Dendritic cell treated with granulocyte-macrophage colony-stimulating factor and Interleukin-4, amounts not matched to agents 40 ng/mL and 50 ng/mL, for 4 days (primary cell): ENCODE data around the gene MMP8.

ENCODE experiments used
- H3K27ac Mint-ChIP-seq: one replicate; pipeline ENCODE4 v1.8.0; 2022; ENCODE audit warnings: mild to moderate bottlenecking, mixed read lengths
- H3K27me3 Mint-ChIP-seq: one replicate; pipeline ENCODE4 v1.8.0; 2022; ENCODE audit warnings: mild to moderate bottlenecking, mixed read lengths
- H3K36me3 Mint-ChIP-seq: one replicate; pipeline ENCODE4 v1.8.0; 2022; ENCODE audit warnings: low read depth, mixed read lengths
- H3K4me1 Mint-ChIP-seq: one replicate; pipeline ENCODE4 v1.8.0; 2022; ENCODE audit warnings: low read depth, mixed read lengths
- H3K4me3 Mint-ChIP-seq: one replicate; pipeline ENCODE4 v1.8.0; 2022; ENCODE audit warnings: mild to moderate bottlenecking, moderate library complexity, mixed read lengths
- H3K9me3 Mint-ChIP-seq: one replicate; pipeline ENCODE4 v1.8.0; 2022; ENCODE audit warnings: mixed read lengths
- intact Hi-C: fragments of 100-400 bp; cut with micrococcal nuclease; formaldehyde crosslinking; loops from one replicate; pipeline ENCODE4 v1.15.0; 2022

Gene MMP8

DNA sequence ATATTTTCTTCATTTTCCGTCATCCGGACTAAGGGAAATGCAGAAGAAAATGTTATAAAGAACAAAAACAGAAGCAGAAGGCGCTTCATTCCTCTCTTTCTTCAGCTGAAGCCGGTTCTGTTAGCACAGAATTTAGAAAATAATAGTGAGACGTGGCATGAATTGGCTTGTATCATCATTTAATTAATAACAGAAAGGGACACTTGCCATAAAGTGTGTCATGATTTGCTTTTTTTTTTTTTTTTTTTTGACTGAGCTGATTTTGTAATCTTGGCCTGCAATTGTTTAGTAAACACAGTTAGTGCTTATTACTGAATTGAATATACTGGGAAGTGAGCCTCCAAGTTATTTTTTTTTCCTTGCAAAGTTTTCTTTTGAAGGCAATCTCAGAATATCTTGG, 19.1 kb downstream of the MMP8 start, which contains the start of gene MMP27:
Gene MMP27 (minus strand): TSS at position 144 of the 400 bp plus-strand sequence. CDS start 55 bp downstream, at position 89.
- Mint-ChIP-seq H3K36me3 (no peaks in the 10 kb centered on the region), H3K9me3 (no peaks in the 10 kb centered on the region), H3K27ac (no peak within 1 kb of the TSS), H3K4me3 (no peak within 1 kb of the TSS), H3K27me3 (peaks cover 12% of the 10 kb centered on the region), H3K4me1 (peaks cover 17% of the 10 kb centered on the region)
- intact Hi-C loops = no loop called here

DNA sequence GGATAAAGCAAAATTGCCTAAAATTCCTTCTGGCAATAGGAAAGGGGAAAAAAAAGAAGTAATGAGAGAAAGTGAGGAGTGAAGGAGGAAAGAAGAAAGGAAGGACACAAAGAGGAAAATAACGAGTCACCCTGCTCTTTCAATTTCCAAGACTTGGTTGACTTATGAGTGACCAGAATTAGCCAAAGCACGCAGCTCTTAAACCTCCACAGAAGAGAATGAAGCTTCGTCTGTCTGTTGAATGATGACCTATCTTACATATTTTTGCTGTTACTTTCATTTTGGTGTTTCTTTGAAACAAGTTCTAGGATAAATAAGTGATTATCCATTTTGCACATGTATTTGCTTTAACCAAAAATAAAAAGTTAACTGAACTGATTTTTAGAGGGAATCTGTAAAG, 19.9 kb downstream of the MMP8 start:
- Mint-ChIP-seq H3K27ac (no peak overlapping the region), H3K9me3 (no peaks in the 10 kb centered on the region), H3K4me1 (peaks cover 9% of the 10 kb centered on the region), H3K27me3 (peaks cover 12% of the 10 kb centered on the region), H3K36me3 (no peaks in the 10 kb centered on the region), H3K4me3 (no peak overlapping the region)
- intact Hi-C loops = no loop called here

DNA sequence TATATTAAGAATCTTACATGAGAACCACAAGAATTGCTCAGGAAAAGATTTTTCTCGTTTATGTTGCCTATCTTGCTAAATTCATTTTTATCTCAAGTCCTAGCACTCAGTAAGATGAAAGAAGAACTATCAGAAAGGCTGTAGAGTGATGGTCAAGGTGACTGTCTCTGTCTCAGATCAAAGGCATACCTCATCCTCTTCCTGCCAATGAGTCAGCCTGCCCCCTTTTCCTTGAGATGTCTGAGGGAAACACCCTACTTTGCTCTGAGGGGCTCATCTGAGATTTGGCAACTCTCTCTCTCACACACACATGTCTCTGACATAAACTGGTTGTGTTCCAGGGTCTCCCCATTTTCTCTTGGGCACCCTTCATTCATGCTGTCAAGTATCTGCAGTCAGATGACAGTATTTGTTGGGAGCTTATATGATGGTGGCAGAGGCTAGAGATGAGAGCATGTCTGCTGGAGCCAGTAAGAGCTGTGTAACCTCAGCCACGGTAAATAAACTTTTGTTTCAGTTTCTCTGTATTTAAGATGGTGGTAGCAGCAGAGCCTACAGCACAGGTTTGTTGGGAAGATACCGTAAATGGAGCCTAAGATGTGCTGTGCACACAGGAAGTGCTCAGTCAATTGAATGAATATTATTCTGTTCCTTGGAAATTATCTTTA, 20.8 kb downstream of the MMP8 start:
- Mint-ChIP-seq H3K27ac (no peak overlapping the region), H3K27me3 (peaks cover 12% of the 10 kb centered on the region), H3K36me3 (no peaks in the 10 kb centered on the region), H3K4me3 (no peak overlapping the region), H3K9me3 (no peaks in the 10 kb centered on the region), H3K4me1 (peaks cover under 1% of the 10 kb centered on the region)
- intact Hi-C loops = no loop called here

DNA sequence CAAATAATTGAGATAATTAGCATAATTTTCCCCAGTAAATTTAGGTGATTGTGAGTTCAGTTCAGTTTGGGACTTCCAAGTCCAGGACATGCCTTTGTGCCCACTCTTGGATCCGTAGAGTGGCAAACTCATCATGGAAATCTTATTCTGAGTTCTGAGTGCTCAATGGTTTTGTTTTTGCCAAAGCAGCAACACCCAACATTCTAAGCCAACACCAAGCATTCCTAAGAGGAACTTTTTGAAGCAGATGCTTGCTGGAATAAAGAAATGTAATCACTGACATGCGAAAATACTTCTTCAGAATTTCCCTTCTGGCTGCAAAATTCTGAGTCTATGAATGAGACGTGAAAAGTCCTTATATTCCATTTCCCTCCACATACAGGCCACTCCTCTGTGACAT, 29.6 kb downstream of the MMP8 start:
- Mint-ChIP-seq H3K4me3 (no peak overlapping the region), H3K27me3 (peaks cover 5% of the 10 kb centered on the region), H3K4me1 (no peaks in the 10 kb centered on the region), H3K27ac (no peak overlapping the region), H3K9me3 (no peaks in the 10 kb centered on the region), H3K36me3 (no peaks in the 10 kb centered on the region)
- intact Hi-C loops = no loop called here

DNA sequence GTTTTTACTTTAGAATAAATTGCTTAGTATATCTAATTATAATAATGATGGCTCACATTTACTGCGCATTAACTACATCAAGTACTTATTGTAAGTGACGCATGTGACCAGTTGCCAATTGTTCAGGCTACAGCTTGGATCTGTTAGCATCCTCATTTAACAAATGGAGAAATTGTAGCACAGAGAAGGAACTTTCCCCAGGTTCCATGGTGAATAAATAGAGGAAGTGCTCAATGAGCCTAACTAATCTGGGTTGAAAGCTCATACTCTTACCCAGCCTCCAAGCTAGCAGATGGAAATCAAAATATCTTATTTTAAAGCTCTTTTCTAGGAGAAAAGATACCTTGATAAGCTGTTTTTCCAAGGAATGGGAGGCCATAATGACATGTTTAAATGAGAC, 39.0 kb downstream of the MMP8 start:
- H3K27me3 Mint-ChIP-seq = no peaks in the 10 kb centered on the region

DNA sequence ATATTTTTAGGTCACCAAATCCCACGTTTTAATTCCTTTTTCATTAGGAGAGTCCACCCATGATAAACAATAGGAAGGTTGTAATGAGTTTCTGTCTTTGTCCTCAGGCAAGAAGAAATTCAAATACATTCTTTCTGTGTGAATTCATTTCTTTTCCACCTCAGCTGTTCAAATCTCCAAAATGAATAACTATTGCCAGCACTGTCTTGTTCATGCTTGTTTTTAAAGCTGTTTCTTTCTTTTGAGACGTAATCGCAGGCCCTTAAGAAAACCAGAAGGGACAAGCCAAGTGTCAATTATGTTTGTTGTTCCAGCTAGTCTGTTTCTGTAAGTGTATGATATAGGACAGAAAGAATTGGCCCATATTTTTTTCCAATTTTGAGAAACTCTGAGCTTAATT, 39.4 kb downstream of the MMP8 start:
- intact Hi-C loops = no loop called here
- Mint-ChIP-seq H3K4me3 (no peak overlapping the region), H3K4me1 (peaks cover 18% of the 10 kb centered on the region), H3K27me3 (no peaks in the 10 kb centered on the region), H3K27ac (no peak overlapping the region), H3K36me3 (no peaks in the 10 kb centered on the region), H3K9me3 (no peaks in the 10 kb centered on the region)

More for the DNA sequence above, 39.0 kb downstream of the MMP8 start:
- no peaks in the 10 kb centered on the region for H3K9me3 Mint-ChIP-seq
- intact Hi-C loops = no loop called here
- no peak overlapping the region for H3K4me3 Mint-ChIP-seq
- H3K4me1 Mint-ChIP-seq = peaks cover 18% of the 10 kb centered on the region
- no peaks in the 10 kb centered on the region for H3K36me3 Mint-ChIP-seq
- H3K27ac Mint-ChIP-seq = no peak overlapping the region

DNA sequence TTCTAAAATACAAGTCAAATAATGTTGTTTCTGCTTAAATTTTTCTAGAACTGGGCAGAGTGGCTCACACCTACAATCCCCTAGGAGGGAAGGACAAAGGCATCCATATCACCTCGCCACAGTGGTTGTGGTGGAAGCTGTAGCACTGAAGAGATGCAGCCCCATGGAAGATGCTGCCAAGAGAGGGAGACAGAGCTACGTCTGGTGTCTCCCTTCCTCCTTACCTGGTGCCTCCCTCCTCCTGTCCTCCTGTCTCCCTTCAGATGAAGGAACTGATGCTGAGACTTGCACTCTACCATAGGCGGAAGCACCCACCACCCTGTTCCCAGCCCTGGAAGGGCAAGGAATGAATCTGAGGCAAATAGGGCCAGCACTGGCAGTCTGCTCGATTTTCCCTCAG, 41.5 kb downstream of the MMP8 start:
- intact Hi-C loops = no loop called here
- H3K4me3 Mint-ChIP-seq = no peak overlapping the region
- H3K9me3 Mint-ChIP-seq = no peaks in the 10 kb centered on the region
- no peak overlapping the region for H3K27ac Mint-ChIP-seq
- no peaks in the 10 kb centered on the region for H3K36me3 Mint-ChIP-seq
- no peaks in the 10 kb centered on the region for H3K27me3 Mint-ChIP-seq
- peaks cover 30% of the 10 kb centered on the region for H3K4me1 Mint-ChIP-seq

DNA sequence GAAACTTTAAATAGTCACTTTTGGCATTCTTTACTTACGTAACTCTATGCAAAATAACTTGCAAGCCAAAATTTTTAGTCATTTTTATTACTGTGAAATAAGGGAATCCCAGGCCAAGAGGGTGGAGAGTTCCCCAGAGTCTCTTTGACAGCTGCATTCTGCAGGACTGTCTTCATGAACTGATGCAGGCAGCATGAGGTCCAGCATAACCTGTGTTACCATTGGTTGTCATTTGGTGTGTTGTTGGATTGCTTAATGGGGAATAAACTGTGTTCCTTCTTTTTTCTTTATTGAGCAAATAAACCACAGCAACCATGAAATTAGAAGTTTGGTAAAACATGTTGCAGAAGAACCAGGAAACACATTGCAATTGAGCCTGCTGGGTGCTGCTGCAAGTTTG, 43.8 kb downstream of the MMP8 start:
- Mint-ChIP-seq H3K4me1 (peaks cover 26% of the 10 kb centered on the region), H3K4me3 (no peak overlapping the region), H3K27me3 (no peaks in the 10 kb centered on the region), H3K9me3 (no peaks in the 10 kb centered on the region), H3K36me3 (no peaks in the 10 kb centered on the region), H3K27ac (no peak overlapping the region)
- intact Hi-C loops = no loop called here

DNA sequence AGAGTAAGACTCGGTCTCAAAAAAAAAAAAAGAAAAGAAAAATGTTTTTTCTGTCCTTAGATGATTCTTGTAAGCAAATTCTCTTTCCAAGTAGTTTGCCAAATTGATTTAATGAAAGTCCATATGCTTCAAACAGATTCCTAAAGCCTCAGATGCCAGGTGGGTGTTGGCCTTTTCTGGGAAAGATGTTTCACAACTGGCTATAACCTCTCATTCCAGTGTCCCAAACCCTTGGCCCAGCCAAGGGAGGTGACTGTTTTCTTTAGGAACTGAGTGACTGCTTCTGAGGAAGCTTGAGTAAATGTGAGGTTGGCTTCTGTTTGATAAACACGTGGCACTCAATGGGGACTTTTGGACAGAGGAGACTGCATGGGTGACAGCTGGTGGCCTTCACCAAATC, 46.7 kb downstream of the MMP8 start:
- intact Hi-C loops = no loop called here
- Mint-ChIP-seq H3K4me3 (no peak overlapping the region), H3K27ac (no peak overlapping the region), H3K4me1 (peaks cover 20% of the 10 kb centered on the region), H3K27me3 (peaks cover 1% of the 10 kb centered on the region), H3K9me3 (no peaks in the 10 kb centered on the region), H3K36me3 (no peaks in the 10 kb centered on the region)

DNA sequence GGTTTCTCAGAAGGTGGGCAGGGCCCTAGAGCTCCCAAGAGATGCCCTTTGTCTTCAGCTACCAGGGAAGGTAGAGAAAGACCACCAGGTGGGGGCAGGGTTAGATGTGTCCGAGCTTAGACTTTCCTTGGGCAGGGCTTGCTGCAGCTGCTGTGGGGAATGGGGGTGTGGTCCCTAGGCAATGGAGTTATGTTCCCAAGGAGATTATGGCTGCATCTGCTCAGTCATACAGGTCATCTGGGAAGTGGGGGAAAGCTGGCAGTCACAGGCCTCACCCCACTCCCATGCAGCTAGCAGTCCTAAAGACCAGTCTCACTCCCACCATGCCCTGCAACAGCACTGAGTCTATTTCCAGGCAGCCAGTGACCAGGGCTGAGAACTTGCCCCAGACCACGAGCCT, 48.7 kb downstream of the MMP8 start:
- Mint-ChIP-seq H3K4me3 (no peak overlapping the region), H3K27me3 (peaks cover 1% of the 10 kb centered on the region), H3K9me3 (no peaks in the 10 kb centered on the region), H3K27ac (no peak overlapping the region), H3K4me1 (peaks cover 13% of the 10 kb centered on the region), H3K36me3 (no peaks in the 10 kb centered on the region)
- intact Hi-C loops = no loop called here

DNA sequence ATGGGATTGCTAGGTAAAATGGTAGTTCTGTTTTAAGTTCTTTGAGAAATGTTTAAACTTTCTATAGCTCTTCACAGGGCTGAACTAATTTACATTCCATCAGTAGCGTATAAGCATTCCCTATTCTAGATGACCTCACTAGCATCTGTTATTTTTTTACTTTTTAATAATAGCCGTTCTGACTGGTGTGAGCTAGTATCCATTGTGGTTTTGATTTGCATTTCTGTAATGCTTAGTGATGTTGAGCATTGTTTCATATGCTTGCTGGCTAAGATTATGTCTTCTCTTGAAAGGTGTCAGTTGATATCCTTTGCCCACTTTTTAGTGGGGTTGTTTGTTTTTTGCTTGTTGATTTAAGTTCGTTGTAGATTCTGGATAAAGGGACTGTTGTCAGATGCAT, 55.1 kb downstream of the MMP8 start:
- Mint-ChIP-seq H3K9me3 (no peaks in the 10 kb centered on the region), H3K27me3 (peaks cover 9% of the 10 kb centered on the region), H3K4me3 (no peak overlapping the region), H3K36me3 (no peaks in the 10 kb centered on the region), H3K27ac (no peak overlapping the region), H3K4me1 (peaks cover 5% of the 10 kb centered on the region)
- intact Hi-C loops = loop anchor here (5.0 to 10.0 kb wide), 3 partner anchors 175 to 382 kb away; no protein-coding TSS in a partner anchor

DNA sequence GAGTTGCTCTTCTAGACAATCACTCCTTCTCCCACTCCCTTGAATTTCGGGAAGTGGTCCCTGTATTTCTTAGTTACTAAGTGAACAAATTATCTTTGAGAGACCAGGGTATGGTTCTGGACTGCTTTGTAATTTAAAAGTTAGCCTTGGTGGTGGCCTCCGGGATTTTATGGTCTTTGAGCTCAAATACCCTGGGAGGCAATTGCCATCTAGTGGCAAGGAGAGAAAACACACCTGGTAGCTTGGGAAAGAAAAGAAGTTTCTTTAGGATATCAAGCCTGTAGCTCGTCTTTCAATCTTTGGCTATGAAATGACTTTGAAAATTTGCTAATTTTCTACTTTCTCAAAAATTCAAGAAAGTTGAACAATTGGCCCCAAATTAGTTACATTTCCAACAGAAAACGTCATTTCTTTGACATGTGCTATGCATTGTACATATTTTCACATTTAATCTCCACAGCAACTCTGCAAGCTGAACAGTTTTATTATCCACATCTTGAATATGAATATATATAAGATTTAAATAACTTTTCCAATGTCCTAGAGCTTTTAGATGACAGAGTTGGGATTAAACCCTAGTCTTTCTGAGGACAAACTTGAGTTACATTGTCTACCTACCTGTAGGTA, 58.3 kb downstream of the MMP8 start:
- intact Hi-C loops = loop anchor here (5.0 to 10.0 kb wide), 3 partner anchors 172 to 379 kb away; no protein-coding TSS in a partner anchor
- Mint-ChIP-seq H3K4me1 (peaks cover 5% of the 10 kb centered on the region), H3K27ac (no peak overlapping the region), H3K4me3 (no peak overlapping the region), H3K27me3 (peaks cover 7% of the 10 kb centered on the region), H3K9me3 (no peaks in the 10 kb centered on the region), H3K36me3 (no peaks in the 10 kb centered on the region)

DNA sequence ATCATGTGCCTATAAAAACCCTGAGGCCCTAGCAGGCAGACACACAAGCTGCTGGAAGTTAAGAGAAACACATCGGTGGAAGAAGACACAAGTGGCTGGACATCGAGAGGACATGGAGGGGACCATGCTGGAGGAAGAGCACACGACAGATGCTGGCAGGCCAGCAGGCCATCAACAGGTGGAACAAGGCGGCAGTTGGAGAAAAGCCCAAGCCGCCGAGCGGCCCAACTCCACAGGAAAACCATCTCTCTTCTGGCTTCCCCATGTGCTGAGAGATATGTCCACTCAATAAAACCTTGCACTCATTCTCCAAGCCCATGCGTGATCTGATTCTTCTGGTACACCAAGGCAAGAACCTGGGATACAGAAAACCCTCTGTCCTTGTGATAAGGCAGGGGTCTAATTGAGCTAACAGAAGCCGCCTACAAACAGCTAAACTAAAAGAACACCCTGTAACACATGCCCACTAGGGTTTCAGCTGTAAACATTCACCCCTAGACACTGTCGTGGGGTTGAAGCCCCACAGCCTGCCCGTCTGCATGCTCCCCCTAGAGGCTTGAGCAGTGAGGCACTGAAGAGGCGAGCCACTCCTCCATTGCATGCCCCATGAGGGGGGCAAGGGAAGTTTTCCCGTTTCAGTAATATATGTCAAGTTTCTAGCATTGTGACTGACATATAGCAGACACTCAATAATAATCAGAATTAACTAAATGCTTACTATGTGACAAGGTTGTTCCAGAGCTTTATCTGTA, 60.6 kb downstream of the MMP8 start:
- intact Hi-C loops = loop anchor here (10.0 kb wide), 1 partner anchor 169 kb away; no protein-coding TSS in a partner anchor
- H3K4me3 Mint-ChIP-seq = no peak overlapping the region
- H3K27ac Mint-ChIP-seq = no peak overlapping the region
- H3K27me3 Mint-ChIP-seq = peaks cover 7% of the 10 kb centered on the region
- no peaks in the 10 kb centered on the region for H3K9me3 Mint-ChIP-seq
- peaks cover 5% of the 10 kb centered on the region for H3K4me1 Mint-ChIP-seq
- H3K36me3 Mint-ChIP-seq = no peaks in the 10 kb centered on the region

DNA sequence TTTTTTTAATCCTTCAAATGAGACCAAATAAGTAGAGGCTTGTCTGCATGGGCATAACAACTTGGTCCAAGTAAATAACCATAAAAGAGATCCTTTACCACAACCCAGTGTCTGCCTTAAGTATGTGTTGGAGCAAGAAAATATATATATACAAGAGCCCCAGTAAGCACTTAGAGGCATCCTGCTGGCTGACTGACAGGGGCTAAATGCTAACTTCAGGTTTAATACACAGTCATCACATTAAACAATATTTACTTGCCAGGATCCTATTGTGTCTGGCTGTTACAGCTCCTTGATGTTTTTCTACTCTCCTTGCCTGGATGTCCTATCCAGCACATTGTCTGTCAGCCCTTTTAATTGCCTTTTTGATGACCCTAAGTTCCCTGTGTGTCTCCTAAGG, 62.1 kb downstream of the MMP8 start:
- peaks cover 7% of the 10 kb centered on the region for H3K27me3 Mint-ChIP-seq
- H3K27ac Mint-ChIP-seq = no peak overlapping the region
- no peaks in the 10 kb centered on the region for H3K9me3 Mint-ChIP-seq
- H3K36me3 Mint-ChIP-seq = no peaks in the 10 kb centered on the region
- intact Hi-C loops = loop anchor here (10.0 kb wide), 1 partner anchor 168 kb away; no protein-coding TSS in a partner anchor
- H3K4me1 Mint-ChIP-seq = peaks cover 5% of the 10 kb centered on the region
- H3K4me3 Mint-ChIP-seq = no peak overlapping the region
